ENCODE measurements around the gene PRKAG3.
"Not testable (repeated sequence)": the region's sequence is repeated elsewhere in the genome, so short reads cannot be mapped to it uniquely, and the experiment has no call there.

The PRKAG3 gene

GRCh38 chr2:218786133-218786532, 45.5 kb downstream of the PRKAG3 start:
- no peak for FAIRE-seq
- DNase-seq (ENCODE audit: insufficient read length, low spot score): no peak

- no peak for FAIRE-seq
- no peak for DNase-seq (ENCODE audit: insufficient read length, low spot score)
Measured at GRCh38 chr2:218785103-218785502, 46.5 kb downstream of the PRKAG3 start.

- no peak for DNase-seq (ENCODE audit: insufficient read length, low spot score)
- FAIRE-seq: no peak
Measured at GRCh38 chr2:218783688-218784087, 47.9 kb downstream of the PRKAG3 start.

- FAIRE-seq (no peak), DNase-seq (ENCODE audit: insufficient read length, low spot score) (no peak)
Measured at GRCh38 chr2:218782528-218782844, 49.1 kb downstream of the PRKAG3 start.

GRCh38 chr2:218781691-218782527, 49.7 kb downstream of the PRKAG3 start, which contains the start of gene CYP27A1:
CYP27A1 (plus strand) TSS chr2:218782147; CDS start chr2:218782183, 36 bp downstream.
- no peak for DNase-seq (ENCODE audit: insufficient read length, low spot score)

GRCh38 chr2:218780851-218781690, 50.5 kb downstream of the PRKAG3 start:
- no peak for DNase-seq (ENCODE audit: insufficient read length, low spot score)
- FAIRE-seq: no peak

More at GRCh38 chr2:218781691-218782527, 49.7 kb downstream of the PRKAG3 start, which contains the start of gene CYP27A1:
- no peak for FAIRE-seq

GRCh38 chr2:218780046-218780445, 51.6 kb downstream of the PRKAG3 start:
- FAIRE-seq: no peak

GRCh38 chr2:218777276-218777990, 54.2 kb downstream of the PRKAG3 start:
- no peak for DNase-seq (ENCODE audit: insufficient read length, low spot score)
- no peak for FAIRE-seq

More at GRCh38 chr2:218780046-218780445, 51.6 kb downstream of the PRKAG3 start:
- no peak for DNase-seq (ENCODE audit: insufficient read length, low spot score)

- DNase-seq (ENCODE audit: insufficient read length, low spot score): no peak
- no peak for FAIRE-seq
Measured at GRCh38 chr2:218776488-218776887, 55.1 kb downstream of the PRKAG3 start.

GRCh38 chr2:218773881-218774280, 57.7 kb downstream of the PRKAG3 start:
- no peak for DNase-seq (ENCODE audit: insufficient read length, low spot score)
- FAIRE-seq: no peak

GRCh38 chr2:218772759-218773158, 58.8 kb downstream of the PRKAG3 start:
- not testable (repeated sequence) for DNase-seq (ENCODE audit: insufficient read length, low spot score); FAIRE-seq

All from GM19239 (cell line).